MM.1S (cell line): ENCODE results near the gene PDZRN3.

ENCODE experiments used
- DNase-seq: peaks from one replicate; pipeline ENCODE4 v3.0.0-alpha.2; 2015
- H2AFZ ChIP-seq: fragments of 300-600 bp; sonication (generic); 2 replicates; pipeline ENCODE4 v1.6.0; 2016; ENCODE audit warnings: antibody characterized with exemption, low read length
- H3F3A ChIP-seq: fragments of 300-600 bp; sonication (generic); 2 replicates; pipeline ENCODE4 v1.6.1; 2016; ENCODE audit warnings: mild to moderate bottlenecking, antibody characterized with exemption, low read length, moderate library complexity, mixed read lengths; ENCODE audit not compliant: insufficient read depth
- H3K27ac ChIP-seq: fragments of 300-600 bp; sonication (generic); 2 replicates; pipeline ENCODE4 v1.5.1; 2016; ENCODE audit warnings: mild to moderate bottlenecking, low read length
- H3K27me3 ChIP-seq: fragments of 300-600 bp; sonication (generic); replicated peaks from 2 replicates; pipeline ENCODE4 v1.6.0; 2016; ENCODE audit warnings: low read length; ENCODE audit not compliant: insufficient read depth
- H3K36me3 ChIP-seq: fragments of 300-600 bp; sonication (generic); replicated peaks from 2 replicates; pipeline ENCODE4 v1.6.1; 2016; ENCODE audit warnings: mild to moderate bottlenecking, low read length, mixed read lengths; ENCODE audit not compliant: insufficient read depth
- H3K4me1 ChIP-seq: fragments of 300-600 bp; sonication (generic); 2 replicates; pipeline ENCODE4 v1.6.1; 2016; ENCODE audit warnings: low read length, mixed read lengths
- H3K4me2 ChIP-seq: fragments of 300-600 bp; sonication (generic); 2 replicates; pipeline ENCODE4 v1.6.0; 2016; ENCODE audit warnings: low read depth, low read length
- H3K4me3 ChIP-seq: fragments of 300-600 bp; sonication (generic); 2 replicates; pipeline ENCODE4 v1.5.1; 2016; ENCODE audit warnings: low read length, mixed read lengths
- H3K79me2 ChIP-seq: fragments of 300-600 bp; sonication (generic); 2 replicates; pipeline ENCODE4 v1.6.1; 2016; ENCODE audit warnings: mixed run types, low read length, mixed read lengths
- H3K9ac ChIP-seq: fragments of 300-600 bp; sonication (generic); 2 replicates; pipeline ENCODE4 v1.6.1; 2016; ENCODE audit warnings: low read length, mixed read lengths
- H3K9me2 ChIP-seq: fragments of 300-600 bp; sonication (generic); replicated peaks from 2 replicates; pipeline ENCODE4 v1.6.1; 2016; ENCODE audit warnings: mild to moderate bottlenecking, low read length, mixed read lengths; ENCODE audit not compliant: insufficient read depth
- H3K9me3 ChIP-seq: fragments of 300-600 bp; sonication (generic); replicated peaks from 2 replicates; pipeline ENCODE4 v1.6.1; 2016; ENCODE audit warnings: mild to moderate bottlenecking, low read length, mixed read lengths; ENCODE audit not compliant: insufficient read depth
- H4K20me1 ChIP-seq: fragments of 300-600 bp; sonication (generic); 2 replicates; pipeline ENCODE4 v1.6.1; 2016; ENCODE audit warnings: mild to moderate bottlenecking, low read length, moderate library complexity, mixed read lengths; ENCODE audit not compliant: insufficient read depth
- CTCF ChIP-seq: fragments of 300-600 bp; sonication (generic); IDR thresholded peaks from 2 replicates; pipeline ENCODE4 v1.5.1; 2016; ENCODE audit warnings: antibody characterized with exemption, low read length, mixed read lengths
- EZH2 ChIP-seq: fragments of 300-600 bp; sonication (generic); optimal IDR thresholded peaks from 2 replicates; pipeline ENCODE3; 2017; ENCODE audit warnings: low read depth, mild to moderate bottlenecking, antibody characterized with exemption, low read length, mixed read lengths
- EZH2phosphoT487 ChIP-seq: fragments of 300-600 bp; sonication (generic); IDR thresholded peaks from 2 replicates; pipeline ENCODE4 v1.6.1; 2018; ENCODE audit warnings: antibody characterized with exemption, low read length

Gene PDZRN3

GRCh38 chr3:73399106-73399505 lies 225.6 kb downstream of the PDZRN3 start:
- no peaks in the 10 kb centered on the region for H3K27me3 ChIP-seq
- H3K36me3 ChIP-seq, result no peaks in the 10 kb centered on the region
- no peaks in the 10 kb centered on the region for H3K9me2 ChIP-seq
- H2AFZ ChIP-seq, result no peak overlapping the region
- DNase-seq, result no peak
- H3K4me1 ChIP-seq, result no peaks in the 10 kb centered on the region
- no peak overlapping the region for H3K9ac ChIP-seq
- H4K20me1 ChIP-seq, result no peaks in the 10 kb centered on the region
- no peaks in the 10 kb centered on the region for H3K79me2 ChIP-seq
- no peak overlapping the region for H3K27ac ChIP-seq
- no peak overlapping the region for H3K4me3 ChIP-seq
- H3F3A ChIP-seq, result no peaks in the 10 kb centered on the region
- TF ChIP-seq EZH2, result no peak
- no peak for TF ChIP-seq CTCF
- TF ChIP-seq EZH2phosphoT487, result no peak
- no peaks in the 10 kb centered on the region for H3K9me3 ChIP-seq
- no peak overlapping the region for H3K4me2 ChIP-seq

GRCh38 chr3:73398084-73398483 lies 226.7 kb downstream of the PDZRN3 start:
- no peak overlapping the region for H3K4me2 ChIP-seq
- no peaks in the 10 kb centered on the region for H3K4me1 ChIP-seq
- no peak overlapping the region for H2AFZ ChIP-seq
- H3K79me2 ChIP-seq, result no peaks in the 10 kb centered on the region
- H3F3A ChIP-seq, result no peaks in the 10 kb centered on the region
- H3K27me3 ChIP-seq, result no peaks in the 10 kb centered on the region
- no peaks in the 10 kb centered on the region for H3K36me3 ChIP-seq
- no peak overlapping the region for H3K9ac ChIP-seq
- H3K9me2 ChIP-seq, result no peaks in the 10 kb centered on the region
- TF ChIP-seq EZH2phosphoT487, result no peak
- TF ChIP-seq CTCF, result no peak
- TF ChIP-seq EZH2, result no peak
- DNase-seq, result no peak
- no peaks in the 10 kb centered on the region for H3K9me3 ChIP-seq
- H3K27ac ChIP-seq, result no peak overlapping the region
- H4K20me1 ChIP-seq, result no peaks in the 10 kb centered on the region
- no peak overlapping the region for H3K4me3 ChIP-seq

- Histone ChIP-seq H3K4me1 (no peaks in the 10 kb centered on the region), H3K4me3 (no peak overlapping the region), H2AFZ (no peak overlapping the region), H3K4me2 (no peak overlapping the region), H3K27me3 (no peaks in the 10 kb centered on the region), H3K9me3 (no peaks in the 10 kb centered on the region), H3K27ac (no peak overlapping the region), H3K9me2 (no peaks in the 10 kb centered on the region), H3K9ac (no peak overlapping the region), H3K79me2 (no peaks in the 10 kb centered on the region), H3K36me3 (no peaks in the 10 kb centered on the region), H3F3A (no peaks in the 10 kb centered on the region), H4K20me1 (no peaks in the 10 kb centered on the region)
- no peak for TF ChIP-seq CTCF
- TF ChIP-seq EZH2, result no peak
- TF ChIP-seq EZH2phosphoT487, result no peak
- DNase-seq, result no peak
Measured at GRCh38 chr3:73394240-73394639, 230.5 kb downstream of the PDZRN3 start.

- no peak overlapping the region for H3K4me3 ChIP-seq
- H3K9me2 ChIP-seq, result no peaks in the 10 kb centered on the region
- H3K9me3 ChIP-seq, result no peaks in the 10 kb centered on the region
- no peak overlapping the region for H3K4me2 ChIP-seq
- no peak overlapping the region for H3K27ac ChIP-seq
- H3K4me1 ChIP-seq, result no peaks in the 10 kb centered on the region
- H3K9ac ChIP-seq, result no peak overlapping the region
- no peaks in the 10 kb centered on the region for H3K36me3 ChIP-seq
- H3K79me2 ChIP-seq, result no peaks in the 10 kb centered on the region
- no peaks in the 10 kb centered on the region for H4K20me1 ChIP-seq
- no peak for TF ChIP-seq CTCF
- no peak for TF ChIP-seq EZH2phosphoT487
- TF ChIP-seq EZH2, result no peak
- no peak overlapping the region for H2AFZ ChIP-seq
- H3K27me3 ChIP-seq, result no peaks in the 10 kb centered on the region
- no peaks in the 10 kb centered on the region for H3F3A ChIP-seq
- no peak for DNase-seq
Measured at GRCh38 chr3:73393005-73393404, 231.7 kb downstream of the PDZRN3 start.
